HepG2 (cell line): ENCODE data around the gene TUBB3. TPM values are rescaled to one million over a fixed set of nuclear protein-coding genes. Genes with fewer than 3 reads are reported as not detected.

ENCODE experiments used
- DNMT1 ChIP-seq: sonication (generic); formaldehyde crosslinking; IDR thresholded peaks from 2 replicates; pipeline ENCODE4 v1.5.1; 2020; ENCODE audit warnings: mild to moderate bottlenecking, missing genetic modification reagents
- ELF3 ChIP-seq: IDR thresholded peaks from 2 replicates; pipeline ENCODE4 v1.6.1; 2016; ENCODE audit warnings: missing genetic modification reagents, missing compliant biosample characterization
- EZH2 ChIP-seq: conservative IDR thresholded peaks from 2 replicates; pipeline ENCODE4 v1.6.1; 2012; ENCODE audit warnings: mild to moderate bottlenecking, low read depth, low read length, moderate library complexity
- GFI1 ChIP-seq: sonication (generic); formaldehyde crosslinking; IDR thresholded peaks from 2 replicates; pipeline ENCODE4 v1.5.0; 2020; ENCODE audit warnings: missing genetic modification reagents, mild to moderate bottlenecking, borderline replicate concordance
- HCFC1 ChIP-seq: fragments of 150-350 bp; IDR thresholded peaks from 2 replicates; pipeline ENCODE4 v1.6.1; 2014; ENCODE audit warnings: low read depth, low read length
- JDP2 ChIP-seq: sonication (generic); formaldehyde crosslinking; IDR thresholded peaks from 2 replicates; pipeline ENCODE4 v1.8.1; 2022; ENCODE audit warnings: missing genetic modification reagents, borderline replicate concordance
- ONECUT2 ChIP-seq: sonication (generic); formaldehyde crosslinking; IDR thresholded peaks from 2 replicates; pipeline ENCODE4 v1.4.0; 2020; ENCODE audit warnings: missing genetic modification reagents
- REST ChIP-seq, 2 experiments: IDR thresholded peaks; 2 replicates each; pipeline ENCODE4 v1.6.1; 2011 to 2012; ENCODE audit warnings: low read length in 2 of 2, borderline replicate concordance in 1 of 2, low read depth in 1 of 2, mild to moderate bottlenecking in 1 of 2, moderate library complexity in 1 of 2
- SIN3A ChIP-seq: IDR thresholded peaks from 2 replicates; pipeline ENCODE4 v1.6.1; 2011; ENCODE audit warnings: low read depth, mild to moderate bottlenecking, control low read depth, low read length, borderline replicate concordance
- SMAD1 ChIP-seq: sonication (generic); formaldehyde crosslinking; IDR thresholded peaks from 2 replicates; pipeline ENCODE4 v1.4.0; 2020; ENCODE audit warnings: missing genetic modification reagents, low read depth, mild to moderate bottlenecking, borderline replicate concordance
- SP2 ChIP-seq: sonication (generic); formaldehyde crosslinking; IDR thresholded peaks from 2 replicates; pipeline ENCODE4 v1.5.1; 2020; ENCODE audit warnings: mild to moderate bottlenecking, missing genetic modification reagents
- TAF15 ChIP-seq: fragments of 200-400 bp; formaldehyde crosslinking; IDR thresholded peaks from one replicate; pipeline ENCODE4 v1.6.1; 2018; ENCODE audit warnings: mild to moderate bottlenecking, low read depth, low read length; ENCODE audit not compliant: poor library complexity, severe bottlenecking
- YY1 ChIP-seq: IDR thresholded peaks from 2 replicates; pipeline ENCODE4 v1.6.1; 2011; ENCODE audit warnings: low read length, low read depth, moderate library complexity, mild to moderate bottlenecking; ENCODE audit not compliant: insufficient read depth, insufficient replicate concordance
- ZBTB26 ChIP-seq: IDR thresholded peaks from 2 replicates; pipeline ENCODE4 v1.6.1; 2016; ENCODE audit warnings: missing compliant biosample characterization, missing genetic modification reagents, borderline replicate concordance
- ZNF256 ChIP-seq: sonication (generic); formaldehyde crosslinking; conservative IDR thresholded peaks from 2 replicates; pipeline ENCODE4 v1.4.0; 2020; ENCODE audit warnings: missing genetic modification reagents
- ZNF281 ChIP-seq: sonication (generic); formaldehyde crosslinking; IDR thresholded peaks from 2 replicates; pipeline ENCODE4 v1.4.0; 2020; ENCODE audit warnings: missing genetic modification reagents, borderline replicate concordance
- ZNF296 ChIP-seq: sonication (generic); formaldehyde crosslinking; conservative IDR thresholded peaks from 2 replicates; pipeline ENCODE4 v1.5.0; 2020; ENCODE audit warnings: mild to moderate bottlenecking, missing genetic modification reagents
- ZNF414 ChIP-seq: sonication (generic); formaldehyde crosslinking; IDR thresholded peaks from 2 replicates; pipeline ENCODE4 v1.5.0; 2020; ENCODE audit warnings: missing genetic modification reagents
- ZNF547 ChIP-seq: sonication (generic); formaldehyde crosslinking; IDR thresholded peaks from 2 replicates; pipeline ENCODE4 v1.5.1; 2020; ENCODE audit warnings: mild to moderate bottlenecking, missing genetic modification reagents
- polyA plus RNA-seq, 8 experiments: library from polyadenylated mRNA; depleted of rRNA in 3 of 8; stranded (reverse) in 7 of 8; unstranded in 1 of 8; fragments of >200 nt; fragmentation: Illumina TruSeq in 4 of 8; extraction: Trizol in 4 of 8; gene quantifications; 2 replicates each; pipeline versions ENCODE4 v1.2.1 to v1.2.3, GENCODE V29; 2011 to 2016; ENCODE audit warnings: low read depth in 4 of 8, missing spikeins in 1 of 8, mixed read lengths in 1 of 8; ENCODE audit not compliant: insufficient read depth in 1 of 8
- total RNA-seq, 5 experiments: library from RNA; depleted of rRNA; stranded (reverse); fragments of >200 nt; fragmentation: Illumina TruSeq; extraction: Trizol; gene quantifications; 2 replicates each; pipeline ENCODE4 v1.2.3, GENCODE V29; 2016; ENCODE audit warnings: low read depth in 1 of 5
- TF ChIP-seq, protein P1 (sequence below): sonication (generic); formaldehyde crosslinking; conservative IDR thresholded peaks from 2 replicates; pipeline ENCODE4 v1.4.0; 2020; ENCODE audit warnings: missing genetic modification reagents

Gene TUBB3
- total and polyA plus RNA-seq, 2 of the 13 experiments (the other 11 are each of a cell fraction or from before 2014, with no cell fraction given): 110 to 185 TPM

- TF ChIP-seq, protein P1, sequence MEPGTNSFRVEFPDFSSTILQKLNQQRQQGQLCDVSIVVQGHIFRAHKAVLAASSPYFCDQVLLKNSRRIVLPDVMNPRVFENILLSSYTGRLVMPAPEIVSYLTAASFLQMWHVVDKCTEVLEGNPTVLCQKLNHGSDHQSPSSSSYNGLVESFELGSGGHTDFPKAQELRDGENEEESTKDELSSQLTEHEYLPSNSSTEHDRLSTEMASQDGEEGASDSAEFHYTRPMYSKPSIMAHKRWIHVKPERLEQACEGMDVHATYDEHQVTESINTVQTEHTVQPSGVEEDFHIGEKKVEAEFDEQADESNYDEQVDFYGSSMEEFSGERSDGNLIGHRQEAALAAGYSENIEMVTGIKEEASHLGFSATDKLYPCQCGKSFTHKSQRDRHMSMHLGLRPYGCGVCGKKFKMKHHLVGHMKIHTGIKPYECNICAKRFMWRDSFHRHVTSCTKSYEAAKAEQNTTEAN (CRISPR knock-in tag): no peak; the same call in 1 of the 2 replicates
- peak; percentile 58; the same call in 1 of the 2 replicates for TF ChIP-seq SP2 (CRISPR knock-in tag)
- TF ChIP-seq GFI1: no peak; the same call in 1 of the 2 replicates
- TF ChIP-seq ZNF281: peak; percentile 93
- TF ChIP-seq YY1: no peak
- TF ChIP-seq ZNF256 (CRISPR knock-in tag): no peak
- no peak for TF ChIP-seq DNMT1 (CRISPR knock-in tag)
- TF ChIP-seq EZH2: no peak
- TF ChIP-seq SMAD1 (CRISPR knock-in tag): 0 out of 2 replicates have a peak, but pooled peaks have one; percentile 80
- TF ChIP-seq SIN3A: peak; percentile 86; the same call in 1 of the 2 replicates
- TF ChIP-seq ONECUT2 (CRISPR knock-in tag): 0 out of 2 replicates have a peak, but pooled peaks have one; percentile 50
- TF ChIP-seq HCFC1: no peak
- no peak for TF ChIP-seq JDP2 (CRISPR knock-in tag)
- TF ChIP-seq TAF15: no peak
- no peak; a peak in 1 of 4 replicates for TF ChIP-seq REST (IDR thresholded peaks at IDR 0.05; ENCODE audit: borderline replicate concordance in 1 of 2, low read depth in 1 of 2, low read length in 2 of 2)
- TF ChIP-seq ELF3 (CRISPR knock-in tag): no peak; the same call in 1 of the 2 replicates
- no peak for TF ChIP-seq ZNF547 (CRISPR knock-in tag)
- no peak for TF ChIP-seq ZNF296
- TF ChIP-seq ZBTB26 (CRISPR knock-in tag): no peak
- no peak for TF ChIP-seq ZNF414 (CRISPR knock-in tag)
These were observed 662 bp upstream of the TUBB3 start (continued) for GRCh38 chr16:89922477-89922883.
